ENCODE measurements around the gene PAK6. TPM values are rescaled to one million over a fixed set of nuclear protein-coding genes. Genes with fewer than 3 reads are reported as not detected.

PAK6 gene
- polyA plus RNA-seq, 2 of the 4 experiments (the other 2 are of a cell fraction): 0.10 to 0.16 TPM

DNA sequence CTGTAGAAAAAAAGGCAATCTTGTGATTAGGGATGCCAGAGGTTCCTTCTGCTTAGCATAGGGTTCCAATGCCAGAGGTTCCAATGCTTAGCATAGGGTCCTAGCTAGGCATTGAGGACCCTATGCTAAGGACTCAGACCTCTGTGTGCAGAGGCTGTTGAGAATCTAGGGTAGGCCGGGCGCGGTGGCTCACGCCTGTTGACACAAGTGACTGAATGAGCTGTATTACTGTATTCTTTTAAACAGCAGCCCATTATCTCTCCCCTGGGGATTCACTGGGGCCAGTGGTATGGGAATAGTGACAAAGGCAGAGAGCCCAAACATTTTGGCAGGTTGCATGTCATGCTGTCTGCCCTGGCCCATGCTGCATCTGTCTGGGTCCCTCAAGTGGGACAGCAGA, 16.2 kb downstream of the PAK6 start:
- Histone ChIP-seq H3K9me3 (no peaks in the 10 kb centered on the region), H3K4me2 (no peak overlapping the region), H3K4me1 (peaks cover 5% of the 10 kb centered on the region; the same call in 1 of the 3 replicates), H3K4me3 (no peak overlapping the region), H3K27ac (no peak overlapping the region)
- WGBS (ENCODE audit: missing lambda C conversion rate): 96% methylated on average over 4 of the region's 4 CpGs
- no peak for ATAC-seq
- no peak for DNase-seq (ENCODE audit: low read depth in 1 of 2, low spot score in 1 of 2)
- ChIA-PET POLR2A (no interaction called here), CTCF (interaction anchor here (1.4 to 19.1 kb wide), 5 partner anchors 9 to 83 kb away, joined by 6 to 248 read pairs (median 9); partner anchors contain the start of gene PAK6)
- FAIRE-seq: no peak
- TF ChIP-seq MAFK (IDR thresholded peaks at IDR 0.05; ENCODE audit: partially characterized antibody) (no peak), KDM1A (IDR thresholded peaks at IDR 0.05; ENCODE audit: low read depth) (no peak), CBX8 (IDR thresholded peaks at IDR 0.05) (no peak)
- TF ChIP-seq, protein P1, sequence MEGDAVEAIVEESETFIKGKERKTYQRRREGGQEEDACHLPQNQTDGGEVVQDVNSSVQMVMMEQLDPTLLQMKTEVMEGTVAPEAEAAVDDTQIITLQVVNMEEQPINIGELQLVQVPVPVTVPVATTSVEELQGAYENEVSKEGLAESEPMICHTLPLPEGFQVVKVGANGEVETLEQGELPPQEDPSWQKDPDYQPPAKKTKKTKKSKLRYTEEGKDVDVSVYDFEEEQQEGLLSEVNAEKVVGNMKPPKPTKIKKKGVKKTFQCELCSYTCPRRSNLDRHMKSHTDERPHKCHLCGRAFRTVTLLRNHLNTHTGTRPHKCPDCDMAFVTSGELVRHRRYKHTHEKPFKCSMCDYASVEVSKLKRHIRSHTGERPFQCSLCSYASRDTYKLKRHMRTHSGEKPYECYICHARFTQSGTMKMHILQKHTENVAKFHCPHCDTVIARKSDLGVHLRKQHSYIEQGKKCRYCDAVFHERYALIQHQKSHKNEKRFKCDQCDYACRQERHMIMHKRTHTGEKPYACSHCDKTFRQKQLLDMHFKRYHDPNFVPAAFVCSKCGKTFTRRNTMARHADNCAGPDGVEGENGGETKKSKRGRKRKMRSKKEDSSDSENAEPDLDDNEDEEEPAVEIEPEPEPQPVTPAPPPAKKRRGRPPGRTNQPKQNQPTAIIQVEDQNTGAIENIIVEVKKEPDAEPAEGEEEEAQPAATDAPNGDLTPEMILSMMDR (IDR thresholded peaks at IDR 0.05): no peak
- TF ChIP-seq, protein P2, sequence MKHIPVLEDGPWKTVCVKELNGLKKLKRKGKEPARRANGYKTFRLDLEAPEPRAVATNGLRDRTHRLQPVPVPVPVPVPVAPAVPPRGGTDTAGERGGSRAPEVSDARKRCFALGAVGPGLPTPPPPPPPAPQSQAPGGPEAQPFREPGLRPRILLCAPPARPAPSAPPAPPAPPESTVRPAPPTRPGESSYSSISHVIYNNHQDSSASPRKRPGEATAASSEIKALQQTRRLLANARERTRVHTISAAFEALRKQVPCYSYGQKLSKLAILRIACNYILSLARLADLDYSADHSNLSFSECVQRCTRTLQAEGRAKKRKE (CRISPR knock-in tag; IDR thresholded peaks at IDR 0.05; ENCODE audit: low read depth): no peak

DNA sequence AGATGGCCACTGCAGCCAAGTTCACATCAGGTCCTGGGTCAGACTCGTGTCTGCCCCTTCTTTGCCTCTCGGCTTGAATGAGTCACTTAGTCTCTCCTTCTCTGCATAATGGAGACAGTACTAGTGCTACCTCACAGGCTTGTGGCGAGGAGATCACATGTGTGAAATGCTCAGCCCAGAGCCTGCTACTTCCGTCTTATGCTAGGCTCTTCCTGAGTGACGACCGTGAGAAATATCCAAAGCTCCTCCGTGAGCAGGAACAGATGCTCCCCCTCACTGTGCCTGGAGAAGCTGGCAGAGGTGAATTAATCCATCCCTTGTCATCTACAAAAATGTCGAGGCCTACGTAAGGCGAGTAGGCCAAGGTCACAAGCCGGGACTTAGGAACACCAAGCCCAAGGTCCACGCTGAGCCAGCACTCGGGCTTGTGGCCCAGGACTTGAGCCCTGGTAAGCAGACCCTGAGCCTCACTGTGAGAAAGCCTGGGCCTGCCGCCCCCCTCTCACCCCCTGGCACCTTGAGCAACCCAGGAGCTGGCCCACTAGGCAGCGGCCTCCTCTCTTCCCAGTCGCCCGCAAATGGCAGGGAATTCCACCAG, 17.9 kb downstream of the PAK6 start:
- 87% methylated on average over 17 of the region's 17 CpGs for WGBS (ENCODE audit: missing lambda C conversion rate)
- POLR2A ChIA-PET: no interaction called here
- CTCF ChIA-PET: interaction anchor here (0.8 to 19.1 kb wide), 5 partner anchors 11 to 211 kb away, joined by 3 to 248 read pairs (median 8); no protein-coding TSS in a partner anchor
- Histone ChIP-seq H3K27ac (no peak overlapping the region), H3K4me2 (no peak overlapping the region), H3K4me3 (no peak overlapping the region), H3K4me1 (peaks cover 5% of the 10 kb centered on the region; the same call in 1 of the 3 replicates), H3K9me3 (no peaks in the 10 kb centered on the region)
- TF ChIP-seq, protein P2 (CRISPR knock-in tag; IDR thresholded peaks at IDR 0.05; ENCODE audit: low read depth): no peak
- FAIRE-seq: no peak
- no peak for DNase-seq (ENCODE audit: low read depth in 1 of 2, low spot score in 1 of 2)
- 0 out of 6 replicates have a peak, but pooled peaks of 1 of the 2 experiments have one; percentile 19 for ATAC-seq

DNA sequence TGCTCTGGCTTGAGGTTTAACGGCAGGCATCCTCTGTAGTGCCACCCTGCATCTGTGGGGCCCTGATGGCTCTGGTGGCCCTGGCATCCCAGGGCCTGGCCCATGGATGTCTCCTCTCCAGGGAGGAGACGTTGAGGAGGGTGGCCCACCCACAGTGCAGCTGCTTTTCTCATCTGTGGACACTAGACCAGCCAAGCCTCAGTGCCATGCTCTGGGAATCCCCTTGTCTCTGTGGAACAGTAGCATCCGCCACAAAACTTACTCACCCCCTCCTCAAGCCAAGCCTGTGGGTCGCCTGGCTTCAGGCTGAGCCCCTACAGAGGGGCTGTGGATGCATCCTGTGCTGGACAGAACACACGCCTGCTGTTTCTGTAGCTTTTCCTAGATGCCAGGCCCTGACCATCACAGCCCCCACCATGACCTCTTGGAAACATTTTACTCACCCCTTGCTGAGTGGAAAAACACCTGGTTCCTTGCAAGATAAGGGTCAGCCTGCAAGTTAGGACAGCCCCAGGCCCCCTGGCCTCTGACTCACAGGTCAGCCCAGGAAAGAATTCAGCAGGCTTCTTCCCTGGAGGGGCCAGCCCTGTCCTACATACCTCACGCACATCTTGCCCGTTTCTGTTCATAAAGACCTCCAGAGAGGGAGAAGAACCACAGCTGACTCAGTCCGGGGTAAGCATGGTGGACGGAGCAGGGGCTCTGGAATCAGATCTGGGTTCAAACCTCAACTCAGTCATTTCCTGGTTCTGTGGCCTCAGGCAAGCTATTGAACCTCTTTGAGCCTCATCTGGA, 19.0 kb downstream of the PAK6 start:
- ATAC-seq (no peak; a peak in 1 of 6 replicates), DNase-seq (ENCODE audit: low read depth in 1 of 2, low spot score in 1 of 2) (no peak), FAIRE-seq (no peak)
- ChIA-PET POLR2A (no interaction called here), CTCF (interaction anchor here (0.7 to 19.1 kb wide), 5 partner anchors 10 to 165 kb away, joined by 3 to 248 read pairs (median 8); no protein-coding TSS in a partner anchor)
- no peak for TF ChIP-seq JUN (IDR thresholded peaks at IDR 0.05)
- Histone ChIP-seq H3K27ac (no peak overlapping the region), H3K4me1 (peaks cover 5% of the 10 kb centered on the region; the same call in 1 of the 3 replicates), H3K4me3 (no peak overlapping the region), H3K9me3 (no peaks in the 10 kb centered on the region), H3K4me2 (no peak overlapping the region)
- WGBS (ENCODE audit: missing lambda C conversion rate): 67% methylated on average over 7 of the region's 9 CpGs

DNA sequence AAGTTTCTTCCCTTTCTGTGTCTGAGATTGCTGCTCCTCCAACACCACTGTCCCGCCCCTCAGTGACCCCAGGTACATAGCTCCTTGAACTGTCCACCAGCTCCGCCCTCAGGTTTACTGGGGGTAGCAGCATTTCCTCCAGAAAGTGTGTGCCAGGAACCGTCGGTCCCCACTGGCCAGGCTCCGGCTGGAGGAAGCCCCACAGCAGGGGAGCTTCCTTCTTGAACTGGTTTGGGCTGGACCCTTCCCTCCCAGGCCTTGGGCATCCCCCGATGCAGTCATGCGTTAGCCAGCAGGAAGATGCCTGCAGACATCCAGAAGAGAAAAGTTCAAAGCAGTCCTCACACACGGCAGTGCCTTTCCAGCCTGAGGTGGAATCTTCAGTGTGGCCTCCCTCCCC, 19.7 kb downstream of the PAK6 start:
- Histone ChIP-seq H3K9me3 (no peaks in the 10 kb centered on the region), H3K4me3 (no peak overlapping the region), H3K4me1 (peaks cover 5% of the 10 kb centered on the region; the same call in 1 of the 3 replicates), H3K4me2 (no peak overlapping the region), H3K27ac (no peak overlapping the region)
- POLR2A ChIA-PET: no interaction called here
- WGBS (ENCODE audit: missing lambda C conversion rate): 78% methylated on average over 6 of the region's 8 CpGs
- no peak for DNase-seq (ENCODE audit: low read depth in 1 of 2, low spot score in 1 of 2)
- no peak for ATAC-seq
- no peak for FAIRE-seq
- CTCF ChIA-PET: interaction anchor here (1.3 to 19.1 kb wide), 3 partner anchors 12 to 164 kb away, joined by 4 to 248 read pairs (median 8); no protein-coding TSS in a partner anchor
- no peak for TF ChIP-seq CHD4 (IDR thresholded peaks at IDR 0.05; ENCODE audit: borderline replicate concordance)
- TF ChIP-seq HDAC2 (IDR thresholded peaks at IDR 0.05): no peak
- TF ChIP-seq HOXB5 (CRISPR knock-in tag; IDR thresholded peaks at IDR 0.05): no peak
- TF ChIP-seq POLR2A (IDR thresholded peaks at IDR 0.05; ENCODE audit: low read length): no peak
- TF ChIP-seq RFX5 (IDR thresholded peaks at IDR 0.05): no peak
- no peak for TF ChIP-seq ZC3H11A (IDR thresholded peaks at IDR 0.05)
- no peak for TF ChIP-seq EP300 (IDR thresholded peaks at IDR 0.05)
- TF ChIP-seq EHF (CRISPR knock-in tag; IDR thresholded peaks at IDR 0.05): no peak
- TF ChIP-seq SMC3 (IDR thresholded peaks at IDR 0.05): no peak
- TF ChIP-seq, protein P2 (CRISPR knock-in tag; IDR thresholded peaks at IDR 0.05; ENCODE audit: low read depth): no peak
- TF ChIP-seq HOXB13 (CRISPR knock-in tag; IDR thresholded peaks at IDR 0.05; ENCODE audit: low read depth): no peak
- TF ChIP-seq, protein P3, sequence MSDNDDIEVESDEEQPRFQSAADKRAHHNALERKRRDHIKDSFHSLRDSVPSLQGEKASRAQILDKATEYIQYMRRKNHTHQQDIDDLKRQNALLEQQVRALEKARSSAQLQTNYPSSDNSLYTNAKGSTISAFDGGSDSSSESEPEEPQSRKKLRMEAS (IDR thresholded peaks at IDR 0.05): no peak
- TF ChIP-seq, protein P4, sequence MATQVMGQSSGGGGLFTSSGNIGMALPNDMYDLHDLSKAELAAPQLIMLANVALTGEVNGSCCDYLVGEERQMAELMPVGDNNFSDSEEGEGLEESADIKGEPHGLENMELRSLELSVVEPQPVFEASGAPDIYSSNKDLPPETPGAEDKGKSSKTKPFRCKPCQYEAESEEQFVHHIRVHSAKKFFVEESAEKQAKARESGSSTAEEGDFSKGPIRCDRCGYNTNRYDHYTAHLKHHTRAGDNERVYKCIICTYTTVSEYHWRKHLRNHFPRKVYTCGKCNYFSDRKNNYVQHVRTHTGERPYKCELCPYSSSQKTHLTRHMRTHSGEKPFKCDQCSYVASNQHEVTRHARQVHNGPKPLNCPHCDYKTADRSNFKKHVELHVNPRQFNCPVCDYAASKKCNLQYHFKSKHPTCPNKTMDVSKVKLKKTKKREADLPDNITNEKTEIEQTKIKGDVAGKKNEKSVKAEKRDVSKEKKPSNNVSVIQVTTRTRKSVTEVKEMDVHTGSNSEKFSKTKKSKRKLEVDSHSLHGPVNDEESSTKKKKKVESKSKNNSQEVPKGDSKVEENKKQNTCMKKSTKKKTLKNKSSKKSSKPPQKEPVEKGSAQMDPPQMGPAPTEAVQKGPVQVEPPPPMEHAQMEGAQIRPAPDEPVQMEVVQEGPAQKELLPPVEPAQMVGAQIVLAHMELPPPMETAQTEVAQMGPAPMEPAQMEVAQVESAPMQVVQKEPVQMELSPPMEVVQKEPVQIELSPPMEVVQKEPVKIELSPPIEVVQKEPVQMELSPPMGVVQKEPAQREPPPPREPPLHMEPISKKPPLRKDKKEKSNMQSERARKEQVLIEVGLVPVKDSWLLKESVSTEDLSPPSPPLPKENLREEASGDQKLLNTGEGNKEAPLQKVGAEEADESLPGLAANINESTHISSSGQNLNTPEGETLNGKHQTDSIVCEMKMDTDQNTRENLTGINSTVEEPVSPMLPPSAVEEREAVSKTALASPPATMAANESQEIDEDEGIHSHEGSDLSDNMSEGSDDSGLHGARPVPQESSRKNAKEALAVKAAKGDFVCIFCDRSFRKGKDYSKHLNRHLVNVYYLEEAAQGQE (IDR thresholded peaks at IDR 0.05): no peak
- no peak for TF ChIP-seq FOXS1 (CRISPR knock-in tag; IDR thresholded peaks at IDR 0.05)
